Epithelial cell of esophagus (primary cell): Measurements from ENCODE around the gene SLFN12L.
A peak's percentile ranks its signal among the peaks of the same experiment; 100 is the strongest.
"Not testable (repeated sequence)": the region's sequence is repeated elsewhere in the genome, so short reads cannot be mapped to it uniquely, and the experiment has no call there.

Experiments used
- DNase-seq: peaks from one replicate; pipeline ENCODE4 v3.0.0; 2010; ENCODE audit warnings: low read depth
- H3K4me3 ChIP-seq: 2 replicates; pipeline ENCODE4 v1.5.1; 2011; ENCODE audit warnings: mild to moderate bottlenecking, low read length, control low read depth
- CTCF ChIP-seq: IDR thresholded peaks from 2 replicates; pipeline ENCODE4 v1.5.1; 2011; ENCODE audit warnings: low read depth, mild to moderate bottlenecking, low read length, control low read depth, inconsistent platforms; ENCODE audit not compliant: insufficient read depth; ENCODE audit errors: missing control alignments

Gene SLFN12L

GRCh38 chr17:35534576-35535093, 2.8 kb downstream of the SLFN12L start:
- H3K4me3 ChIP-seq = no peak overlapping the region
- no peak for TF ChIP-seq CTCF
- DNase-seq = no peak

- no peak for DNase-seq
- no peak for TF ChIP-seq CTCF
- H3K4me3 ChIP-seq = no peak overlapping the region
Observed at GRCh38 chr17:35531160-35531559, 6.3 kb downstream of the SLFN12L start.

GRCh38 chr17:35529866-35530265, 7.6 kb downstream of the SLFN12L start:
- TF ChIP-seq CTCF = no peak
- no peak for DNase-seq
- no peak overlapping the region for H3K4me3 ChIP-seq

GRCh38 chr17:35529326-35529725, 8.2 kb downstream of the SLFN12L start:
- DNase-seq, H3K4me3 ChIP-seq: not testable (repeated sequence)

- DNase-seq = no peak
- no peak for TF ChIP-seq CTCF
Observed at GRCh38 chr17:35523296-35523695, 14.2 kb downstream of the SLFN12L start.

GRCh38 chr17:35521654-35522256, 15.7 kb downstream of the SLFN12L start:
- DNase-seq = peak; percentile 40
- H3K4me3 ChIP-seq = not testable (repeated sequence)

More at GRCh38 chr17:35523296-35523695, 14.2 kb downstream of the SLFN12L start:
- H3K4me3 ChIP-seq = no peak overlapping the region

- H3K4me3 ChIP-seq = no peak overlapping the region
- DNase-seq = no peak
- no peak for TF ChIP-seq CTCF
Observed at GRCh38 chr17:35521150-35521549, 16.3 kb downstream of the SLFN12L start.

- no peak for DNase-seq
- H3K4me3 ChIP-seq = no peak overlapping the region
- no peak for TF ChIP-seq CTCF
Observed at GRCh38 chr17:35519906-35520442, 17.5 kb downstream of the SLFN12L start.
